Measurements from ENCODE around the gene EEF1G. TPM values are rescaled to one million over a fixed set of nuclear protein-coding genes. Genes with fewer than 3 reads are reported as not detected.
"Not testable (repeated sequence)": the region's sequence is repeated elsewhere in the genome, so short reads cannot be mapped to it uniquely, and the experiment has no call there.

The EEF1G gene
- polyA plus RNA-seq, 4 donors = 1,124 to 2,500 (median 2,087) TPM

- H3K4me1 ChIP-seq (ENCODE audit: control insufficient read depth in 3 of 3, insufficient read depth in 2 of 3, low read depth in 1 of 3, low read length in 2 of 3) = peaks cover 3 to 50% (median 20%) of the 10 kb centered on the region in 3 donors
- 81 to 87% (median 84%) methylated on average over 5 of the region's 5 CpGs for WGBS, 3 donors
- H3K36me3 ChIP-seq (ENCODE audit: control insufficient read depth in 3 of 3, insufficient read depth in 2 of 3, low read depth in 1 of 3, low read length in 3 of 3) = peaks cover 4 to 68% (median 5%) of the 10 kb centered on the region in 3 donors
- not testable (repeated sequence) for DNase-seq; H3K9me3 ChIP-seq (ENCODE audit: control insufficient read depth in 2 of 2, insufficient read depth in 1 of 2, low read depth in 1 of 2, low read length in 1 of 2); FAIRE-seq; H3K27me3 ChIP-seq (ENCODE audit: control insufficient read depth in 3 of 3, insufficient read depth in 3 of 3, low read length in 3 of 3); H3K4me3 ChIP-seq (ENCODE audit: low read depth in 1 of 3, low read length in 3 of 3)
- peak overlapping the region; percentile 36 to 79 (median 38) for H3K27ac ChIP-seq (ENCODE audit: low read depth in 1 of 3, low read length in 2 of 3)
Observed at GRCh38 chr11:62559626-62560025, 14.1 kb downstream of the EEF1G start.

GRCh38 chr11:62559204-62559603 is 14.5 kb downstream of the EEF1G start:
- WGBS, 3 donors = 80 to 84% (median 81%) methylated on average over 8 of the region's 8 CpGs
- H3K36me3 ChIP-seq (ENCODE audit: control insufficient read depth in 3 of 3, insufficient read depth in 2 of 3, low read depth in 1 of 3, low read length in 3 of 3) = peaks cover 4 to 65% (median 5%) of the 10 kb centered on the region in 3 donors
- H3K4me1 ChIP-seq (ENCODE audit: control insufficient read depth in 3 of 3, insufficient read depth in 2 of 3, low read depth in 1 of 3, low read length in 2 of 3) = peaks cover 7 to 54% (median 24%) of the 10 kb centered on the region in 3 donors

GRCh38 chr11:62558669-62559068 is 15.0 kb downstream of the EEF1G start:
- H3K4me3 ChIP-seq (ENCODE audit: low read depth in 1 of 3, low read length in 3 of 3) = no peak overlapping the region
- 81 to 92% (median 83%) methylated on average over 9 of the region's 9 CpGs for WGBS, 3 donors
- FAIRE-seq (no peak), DNase-seq (no peak)
- H3K27me3 ChIP-seq (ENCODE audit: control insufficient read depth in 3 of 3, insufficient read depth in 3 of 3, low read length in 3 of 3) = no peaks in the 10 kb centered on the region
- H3K36me3 ChIP-seq (ENCODE audit: control insufficient read depth in 3 of 3, insufficient read depth in 2 of 3, low read depth in 1 of 3, low read length in 3 of 3) = peaks cover 4 to 60% (median 5%) of the 10 kb centered on the region in 3 donors
- H3K27ac ChIP-seq (ENCODE audit: low read depth in 1 of 3, low read length in 2 of 3) = peak overlapping the region in 1 of 3 donors; percentile 60
- peaks cover 8 to 59% (median 28%) of the 10 kb centered on the region in 3 donors for H3K4me1 ChIP-seq (ENCODE audit: control insufficient read depth in 3 of 3, insufficient read depth in 2 of 3, low read depth in 1 of 3, low read length in 2 of 3)
- H3K9me3 ChIP-seq (ENCODE audit: control insufficient read depth in 2 of 2, insufficient read depth in 1 of 2, low read depth in 1 of 2, low read length in 1 of 2) = no peaks in the 10 kb centered on the region

More at GRCh38 chr11:62559204-62559603, 14.5 kb downstream of the EEF1G start:
- H3K27ac ChIP-seq (ENCODE audit: low read depth in 1 of 3, low read length in 2 of 3) = peak overlapping the region in 2 of 3 donors; percentile 8 to 36
- no peaks in the 10 kb centered on the region for H3K27me3 ChIP-seq (ENCODE audit: control insufficient read depth in 3 of 3, insufficient read depth in 3 of 3, low read length in 3 of 3)
- DNase-seq (no peak), FAIRE-seq (no peak)
- no peak overlapping the region for H3K4me3 ChIP-seq (ENCODE audit: low read depth in 1 of 3, low read length in 3 of 3)
- no peaks in the 10 kb centered on the region for H3K9me3 ChIP-seq (ENCODE audit: control insufficient read depth in 2 of 2, insufficient read depth in 1 of 2, low read depth in 1 of 2, low read length in 1 of 2)

GRCh38 chr11:62556875-62557631 is 16.6 kb downstream of the EEF1G start:
- DNase-seq = peak; percentile 51 to 52

GRCh38 chr11:62556108-62556874 is 17.4 kb downstream of the EEF1G start:
- no peak for FAIRE-seq
- Histone ChIP-seq H3K27ac (ENCODE audit: low read depth in 1 of 3, low read length in 2 of 3) (peak overlapping the region; percentile 81 to 95 (median 83)), H3K4me3 (ENCODE audit: low read depth in 1 of 3, low read length in 3 of 3) (no peak overlapping the region), H3K36me3 (ENCODE audit: control insufficient read depth in 3 of 3, insufficient read depth in 2 of 3, low read depth in 1 of 3, low read length in 3 of 3) (peaks cover 4 to 44% (median 5%) of the 10 kb centered on the region in 3 donors), H3K4me1 (ENCODE audit: control insufficient read depth in 3 of 3, insufficient read depth in 2 of 3, low read depth in 1 of 3, low read length in 2 of 3) (peaks cover 10 to 77% (median 44%) of the 10 kb centered on the region in 3 donors), H3K27me3 (ENCODE audit: control insufficient read depth in 3 of 3, insufficient read depth in 3 of 3, low read length in 3 of 3) (no peaks in the 10 kb centered on the region), H3K9me3 (ENCODE audit: control insufficient read depth in 2 of 2, insufficient read depth in 1 of 2, low read depth in 1 of 2, low read length in 1 of 2) (no peaks in the 10 kb centered on the region)
- DNase-seq = peak; percentile 83 to 94
- 7 to 10% (median 7%) methylated on average over 14 of the region's 14 CpGs for WGBS, 3 donors

More at GRCh38 chr11:62556875-62557631, 16.6 kb downstream of the EEF1G start:
- FAIRE-seq = no peak
- no peak overlapping the region for H3K4me3 ChIP-seq (ENCODE audit: low read depth in 1 of 3, low read length in 3 of 3)
- no peaks in the 10 kb centered on the region for H3K9me3 ChIP-seq (ENCODE audit: control insufficient read depth in 2 of 2, insufficient read depth in 1 of 2, low read depth in 1 of 2, low read length in 1 of 2)
- no peaks in the 10 kb centered on the region for H3K27me3 ChIP-seq (ENCODE audit: control insufficient read depth in 3 of 3, insufficient read depth in 3 of 3, low read length in 3 of 3)
- peaks cover 10 to 71% (median 38%) of the 10 kb centered on the region in 3 donors for H3K4me1 ChIP-seq (ENCODE audit: control insufficient read depth in 3 of 3, insufficient read depth in 2 of 3, low read depth in 1 of 3, low read length in 2 of 3)
- peak overlapping the region; percentile 81 to 95 (median 83) for H3K27ac ChIP-seq (ENCODE audit: low read depth in 1 of 3, low read length in 2 of 3)
- WGBS, 3 donors = 24 to 39% (median 38%) methylated on average over 3 of the region's 3 CpGs
- peaks cover 4 to 46% (median 5%) of the 10 kb centered on the region in 3 donors for H3K36me3 ChIP-seq (ENCODE audit: control insufficient read depth in 3 of 3, insufficient read depth in 2 of 3, low read depth in 1 of 3, low read length in 3 of 3)

GRCh38 chr11:62555464-62556107 is 18.1 kb downstream of the EEF1G start:
- whole genome bisulfite sequencing, 3 donors = 16 to 24% (median 21%) methylated on average over 4 of the region's 4 CpGs
- DNase-seq (no peak), FAIRE-seq (no peak)
- Histone ChIP-seq H3K27ac (ENCODE audit: low read depth in 1 of 3, low read length in 2 of 3) (peak overlapping the region; percentile 71 to 95 (median 81)), H3K36me3 (ENCODE audit: control insufficient read depth in 3 of 3, insufficient read depth in 2 of 3, low read depth in 1 of 3, low read length in 3 of 3) (peaks cover 4 to 38% (median 5%) of the 10 kb centered on the region in 3 donors), H3K4me1 (ENCODE audit: control insufficient read depth in 3 of 3, insufficient read depth in 2 of 3, low read depth in 1 of 3, low read length in 2 of 3) (peaks cover 10 to 78% (median 44%) of the 10 kb centered on the region in 3 donors), H3K9me3 (ENCODE audit: control insufficient read depth in 2 of 2, insufficient read depth in 1 of 2, low read depth in 1 of 2, low read length in 1 of 2) (no peaks in the 10 kb centered on the region), H3K27me3 (ENCODE audit: control insufficient read depth in 3 of 3, insufficient read depth in 3 of 3, low read length in 3 of 3) (no peaks in the 10 kb centered on the region), H3K4me3 (ENCODE audit: low read depth in 1 of 3, low read length in 3 of 3) (no peak overlapping the region)

- 40 to 65% (median 55%) methylated on average over 7 of the region's 7 CpGs for WGBS, 3 donors
Observed at GRCh38 chr11:62554387-62555167, 19.1 kb downstream of the EEF1G start.

More at GRCh38 chr11:62554387-62555167, 19.1 kb downstream of the EEF1G start:
- FAIRE-seq = no peak
- H3K27ac ChIP-seq (ENCODE audit: low read depth in 1 of 3, low read length in 2 of 3) = peak overlapping the region; percentile 90 to 98 (median 95)
- peaks cover 4 to 29% (median 5%) of the 10 kb centered on the region in 3 donors for H3K36me3 ChIP-seq (ENCODE audit: control insufficient read depth in 3 of 3, insufficient read depth in 2 of 3, low read depth in 1 of 3, low read length in 3 of 3)
- no peak overlapping the region for H3K4me3 ChIP-seq (ENCODE audit: low read depth in 1 of 3, low read length in 3 of 3)
- H3K4me1 ChIP-seq (ENCODE audit: control insufficient read depth in 3 of 3, insufficient read depth in 2 of 3, low read depth in 1 of 3, low read length in 2 of 3) = peaks cover 10 to 75% (median 44%) of the 10 kb centered on the region in 3 donors
- H3K9me3 ChIP-seq (ENCODE audit: control insufficient read depth in 2 of 2, insufficient read depth in 1 of 2, low read depth in 1 of 2, low read length in 1 of 2) = no peaks in the 10 kb centered on the region
- peak; percentile 31 to 46 for DNase-seq
- no peaks in the 10 kb centered on the region for H3K27me3 ChIP-seq (ENCODE audit: control insufficient read depth in 3 of 3, insufficient read depth in 3 of 3, low read length in 3 of 3)

Measured in small intestine (tissue), 7 donors.